Measurements from ENCODE around the gene PSTK. TPM values are rescaled to one million over a fixed set of nuclear protein-coding genes. Genes with fewer than 3 reads are reported as not detected.

The PSTK gene
- total RNA-seq, 1 donor from 2014 or later: 2.1 TPM

DNA sequence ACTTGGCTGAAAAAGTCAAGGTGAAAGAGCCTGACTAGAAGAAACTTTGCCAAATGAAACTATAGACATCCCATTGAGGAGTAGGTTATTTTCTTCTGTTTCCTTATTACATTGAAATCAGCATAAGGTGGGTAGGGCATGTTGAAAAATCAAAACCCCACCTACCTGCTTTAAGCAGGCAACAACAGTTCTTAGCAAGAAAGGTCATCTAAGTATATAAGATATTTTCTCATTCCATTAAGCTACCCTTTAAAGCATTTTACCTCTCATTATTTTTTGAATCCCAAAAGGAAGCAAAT is 59.4 kb downstream of the PSTK start:
- Histone ChIP-seq H3K27me3 (ENCODE audit: low read depth) (no peaks in the 10 kb centered on the region), H3K4me3 (no peak overlapping the region), H3K27ac (replicated peaks) (no peak overlapping the region), H3K4me1 (no peaks in the 10 kb centered on the region), H3K9me3 (replicated peaks) (no peaks in the 10 kb centered on the region), H3K36me3 (peaks cover 57% of the 10 kb centered on the region)
- no peak for DNase-seq
- TF ChIP-seq, protein P1, sequence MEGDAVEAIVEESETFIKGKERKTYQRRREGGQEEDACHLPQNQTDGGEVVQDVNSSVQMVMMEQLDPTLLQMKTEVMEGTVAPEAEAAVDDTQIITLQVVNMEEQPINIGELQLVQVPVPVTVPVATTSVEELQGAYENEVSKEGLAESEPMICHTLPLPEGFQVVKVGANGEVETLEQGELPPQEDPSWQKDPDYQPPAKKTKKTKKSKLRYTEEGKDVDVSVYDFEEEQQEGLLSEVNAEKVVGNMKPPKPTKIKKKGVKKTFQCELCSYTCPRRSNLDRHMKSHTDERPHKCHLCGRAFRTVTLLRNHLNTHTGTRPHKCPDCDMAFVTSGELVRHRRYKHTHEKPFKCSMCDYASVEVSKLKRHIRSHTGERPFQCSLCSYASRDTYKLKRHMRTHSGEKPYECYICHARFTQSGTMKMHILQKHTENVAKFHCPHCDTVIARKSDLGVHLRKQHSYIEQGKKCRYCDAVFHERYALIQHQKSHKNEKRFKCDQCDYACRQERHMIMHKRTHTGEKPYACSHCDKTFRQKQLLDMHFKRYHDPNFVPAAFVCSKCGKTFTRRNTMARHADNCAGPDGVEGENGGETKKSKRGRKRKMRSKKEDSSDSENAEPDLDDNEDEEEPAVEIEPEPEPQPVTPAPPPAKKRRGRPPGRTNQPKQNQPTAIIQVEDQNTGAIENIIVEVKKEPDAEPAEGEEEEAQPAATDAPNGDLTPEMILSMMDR (IDR thresholded peaks at IDR 0.05; ENCODE audit: borderline replicate concordance): no peak
- intact Hi-C loops (cut with micrococcal nuclease): no loop called here

Other genes with a start within 250 kb of the PSTK start
- 0.16 TPM for gene CUZD1, start 134.5 kb upstream of the PSTK start, total RNA-seq
- 0.55 TPM for gene FAM24B, start 100.8 kb upstream of the PSTK start, total RNA-seq
- gene FAM24A, start 69.8 kb upstream of the PSTK start, total RNA-seq: not detected
- gene C10orf88, start 26.2 kb upstream of the PSTK start, total RNA-seq: 5.6 TPM
- gene IKZF5, start 28.4 kb downstream of the PSTK start, total RNA-seq: 12.9 TPM
- 109 TPM for gene ACADSB, start 28.6 kb downstream of the PSTK start, total RNA-seq
- not detected for gene HMX3, start 155.6 kb downstream of the PSTK start, total RNA-seq
- not detected for gene HMX2, start 167.7 kb downstream of the PSTK start, total RNA-seq
- 33.5 TPM for gene BUB3, start 174.0 kb downstream of the PSTK start, total RNA-seq